ENCODE data around the gene FASN. TPM values are rescaled to one million over a fixed set of nuclear protein-coding genes. Genes with fewer than 3 reads are reported as not detected.

FASN gene
- polyA plus RNA-seq, 1 of the 3 experiments (the other 2 are of a cell fraction) = 55.1 TPM

DNA sequence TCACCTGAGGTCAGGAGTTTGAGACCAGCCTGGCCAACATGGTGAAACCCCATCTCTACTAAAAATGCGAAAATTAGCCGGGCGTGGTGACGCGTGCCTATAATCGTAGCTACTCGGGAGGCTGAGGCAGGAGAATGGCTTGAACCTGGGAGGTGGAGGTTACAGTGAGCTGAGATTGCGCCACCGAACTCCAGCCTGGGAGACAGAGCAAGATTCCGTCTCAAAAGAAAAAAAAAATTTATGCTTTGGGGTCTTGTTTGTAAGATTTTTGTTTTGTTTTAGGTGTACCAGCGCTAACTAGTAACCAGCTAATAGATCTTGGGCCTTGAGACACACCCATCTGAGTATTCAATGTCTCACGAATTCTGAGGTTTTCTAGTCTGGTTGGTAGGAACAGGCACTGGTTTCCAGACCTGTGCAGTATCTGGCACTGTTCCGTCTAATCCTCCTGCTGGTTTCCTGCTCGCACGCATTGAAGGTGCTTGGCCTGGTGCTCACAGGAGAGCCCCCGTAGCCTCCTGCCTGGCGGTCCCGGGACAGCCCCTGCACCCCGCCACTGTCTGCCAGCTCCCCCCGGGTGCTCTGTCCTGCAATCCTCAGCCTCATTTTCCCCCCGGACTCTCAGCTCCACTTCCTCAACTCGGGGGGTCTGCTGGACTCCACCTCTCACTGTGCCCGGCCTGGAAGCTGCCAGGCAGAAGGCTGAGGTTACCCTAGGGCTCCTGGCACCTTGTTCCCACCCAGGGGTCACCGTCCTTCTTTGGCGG is 21.8 kb downstream of the FASN start:
- 89% methylated on average over 25 of the region's 25 CpGs for WGBS (ENCODE audit: low lambda C conversion rate)
- no peak for TF ChIP-seq RXRA (IDR thresholded peaks at IDR 0.05; ENCODE audit: borderline replicate concordance, low read depth)
- no peak for TF ChIP-seq EZH2phosphoT487 (IDR thresholded peaks at IDR 0.05; ENCODE audit: borderline replicate concordance, low read depth)
- TF ChIP-seq, protein P1, sequence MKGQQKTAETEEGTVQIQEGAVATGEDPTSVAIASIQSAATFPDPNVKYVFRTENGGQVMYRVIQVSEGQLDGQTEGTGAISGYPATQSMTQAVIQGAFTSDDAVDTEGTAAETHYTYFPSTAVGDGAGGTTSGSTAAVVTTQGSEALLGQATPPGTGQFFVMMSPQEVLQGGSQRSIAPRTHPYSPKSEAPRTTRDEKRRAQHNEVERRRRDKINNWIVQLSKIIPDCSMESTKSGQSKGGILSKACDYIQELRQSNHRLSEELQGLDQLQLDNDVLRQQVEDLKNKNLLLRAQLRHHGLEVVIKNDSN (IDR thresholded peaks at IDR 0.05; ENCODE audit: borderline replicate concordance, low read depth) = no peak
- TF ChIP-seq, protein P2, sequence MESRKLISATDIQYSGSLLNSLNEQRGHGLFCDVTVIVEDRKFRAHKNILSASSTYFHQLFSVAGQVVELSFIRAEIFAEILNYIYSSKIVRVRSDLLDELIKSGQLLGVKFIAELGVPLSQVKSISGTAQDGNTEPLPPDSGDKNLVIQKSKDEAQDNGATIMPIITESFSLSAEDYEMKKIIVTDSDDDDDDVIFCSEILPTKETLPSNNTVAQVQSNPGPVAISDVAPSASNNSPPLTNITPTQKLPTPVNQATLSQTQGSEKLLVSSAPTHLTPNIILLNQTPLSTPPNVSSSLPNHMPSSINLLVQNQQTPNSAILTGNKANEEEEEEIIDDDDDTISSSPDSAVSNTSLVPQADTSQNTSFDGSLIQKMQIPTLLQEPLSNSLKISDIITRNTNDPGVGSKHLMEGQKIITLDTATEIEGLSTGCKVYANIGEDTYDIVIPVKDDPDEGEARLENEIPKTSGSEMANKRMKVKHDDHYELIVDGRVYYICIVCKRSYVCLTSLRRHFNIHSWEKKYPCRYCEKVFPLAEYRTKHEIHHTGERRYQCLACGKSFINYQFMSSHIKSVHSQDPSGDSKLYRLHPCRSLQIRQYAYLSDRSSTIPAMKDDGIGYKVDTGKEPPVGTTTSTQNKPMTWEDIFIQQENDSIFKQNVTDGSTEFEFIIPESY (IDR thresholded peaks at IDR 0.05; ENCODE audit: borderline replicate concordance, low read depth) = no peak
- TF ChIP-seq, protein P3, sequence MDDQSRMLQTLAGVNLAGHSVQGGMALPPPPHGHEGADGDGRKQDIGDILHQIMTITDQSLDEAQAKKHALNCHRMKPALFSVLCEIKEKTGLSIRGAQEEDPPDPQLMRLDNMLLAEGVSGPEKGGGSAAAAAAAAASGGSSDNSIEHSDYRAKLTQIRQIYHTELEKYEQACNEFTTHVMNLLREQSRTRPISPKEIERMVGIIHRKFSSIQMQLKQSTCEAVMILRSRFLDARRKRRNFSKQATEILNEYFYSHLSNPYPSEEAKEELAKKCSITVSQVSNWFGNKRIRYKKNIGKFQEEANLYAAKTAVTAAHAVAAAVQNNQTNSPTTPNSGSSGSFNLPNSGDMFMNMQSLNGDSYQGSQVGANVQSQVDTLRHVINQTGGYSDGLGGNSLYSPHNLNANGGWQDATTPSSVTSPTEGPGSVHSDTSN (IDR thresholded peaks at IDR 0.05) = no peak
- TF ChIP-seq RAD21 (IDR thresholded peaks at IDR 0.05; ENCODE audit: low read length) = no peak
- no peak for TF ChIP-seq SMC3 (IDR thresholded peaks at IDR 0.05; ENCODE audit: low read depth, low read length)
- no peak for TF ChIP-seq FOXM1 (IDR thresholded peaks at IDR 0.05; ENCODE audit: low read depth)
- no peak for TF ChIP-seq SIN3A (IDR thresholded peaks at IDR 0.05; ENCODE audit: borderline replicate concordance, low read depth, low read length)
- TF ChIP-seq RFX5 (IDR thresholded peaks at IDR 0.05; ENCODE audit: low read length) = no peak
- TF ChIP-seq GABPA (IDR thresholded peaks at IDR 0.05; ENCODE audit: low read depth) = no peak
- no peak for TF ChIP-seq EP300 (IDR thresholded peaks at IDR 0.05; ENCODE audit: borderline replicate concordance in 1 of 2, low read depth in 1 of 2, low read length in 1 of 2)
- Histone ChIP-seq H3K4me3 (ENCODE audit: low read depth in 2 of 2, low read length in 1 of 2) (no peak overlapping the region), H3K36me3 (replicated peaks in 1 of 2; ENCODE audit: control insufficient read depth in 1 of 2, insufficient read depth in 2 of 2, low read length in 1 of 2) (peaks cover 11 to 28% of the 10 kb centered on the region in 2 experiments), H3K4me1 (ENCODE audit: control insufficient read depth in 1 of 2, insufficient read depth in 2 of 2, low read depth in 1 of 2, low read length in 1 of 2) (no peaks in the 10 kb centered on the region), H3K9me2 (no peaks in the 10 kb centered on the region), H4K20me1 (ENCODE audit: insufficient read depth) (no peaks in the 10 kb centered on the region), H3K4me2 (no peak overlapping the region), H3K9ac (no peak overlapping the region), H3K9me3 (no peaks in the 10 kb centered on the region), H2AFZ (ENCODE audit: low read depth) (no peak overlapping the region), H3K79me2 (ENCODE audit: insufficient read depth) (no peaks in the 10 kb centered on the region), H3F3A (replicated peaks; ENCODE audit: insufficient read depth) (peaks cover 18% of the 10 kb centered on the region), H3K27ac (ENCODE audit: low read depth in 2 of 2, low read length in 1 of 2) (no peak overlapping the region), H3K27me3 (ENCODE audit: insufficient read depth) (no peaks in the 10 kb centered on the region)
- ChIA-PET POLR2A (interaction anchor here (0.6 to 1.2 kb wide), 4 partner anchors 14 to 855 kb away, joined by 3 to 5 read pairs (median 3); no protein-coding TSS in a partner anchor), CTCF (interaction anchor here (0.6 to 2.2 kb wide), 6 partner anchors 12 to 135 kb away, joined by 3 to 14 read pairs (median 3); partner anchors contain the start of gene DCXR)
- DNase-seq = no peak
